RWPE2 (cell line): ENCODE measurements around the gene SPHKAP.

ENCODE experiments used
- ATAC-seq: fragments of 200-7000 bp; cut with Tn5 transposase; 3 replicates; pipeline ENCODE4 v1.9.1; 2021; ENCODE audit warnings: low read depth
- DNase-seq: peaks from one replicate; pipeline ENCODE4 v3.0.0-alpha.2; 2020; ENCODE audit warnings: low spot score
- H3K27ac ChIP-seq: fragments of 450-650 bp; 2 replicates; pipeline ENCODE4 v1.5.1; 2017; ENCODE audit warnings: mild to moderate bottlenecking; ENCODE audit not compliant: poor library complexity, severe bottlenecking
- H3K27me3 ChIP-seq: fragments of 250-450 bp; sonication (Bioruptor Pico); 2 replicates; pipeline ENCODE4 v1.5.1; 2021; ENCODE audit warnings: mild to moderate bottlenecking, moderate library complexity; ENCODE audit not compliant: insufficient read depth, poor library complexity, severe bottlenecking
- H3K36me3 ChIP-seq: fragments of 250-450 bp; sonication (Bioruptor Pico); 2 replicates; pipeline ENCODE4 v1.5.1; 2020; ENCODE audit warnings: low read depth, mild to moderate bottlenecking, moderate library complexity
- H3K4me1 ChIP-seq: fragments of 250-450 bp; sonication (Bioruptor Pico); 2 replicates; pipeline ENCODE4 v1.5.1; 2021; ENCODE audit warnings: mild to moderate bottlenecking, moderate library complexity; ENCODE audit not compliant: insufficient read depth, poor library complexity, severe bottlenecking
- H3K4me3 ChIP-seq: fragments of 250-450 bp; sonication (Bioruptor Pico); 2 replicates; pipeline ENCODE4 v1.5.1; 2021; ENCODE audit warnings: mild to moderate bottlenecking, moderate library complexity; ENCODE audit not compliant: severe bottlenecking
- H3K9me3 ChIP-seq: fragments of 250-450 bp; sonication (Bioruptor Pico); 2 replicates; pipeline ENCODE4 v1.5.1; 2021; ENCODE audit warnings: mild to moderate bottlenecking, moderate library complexity; ENCODE audit not compliant: severe bottlenecking
- TF ChIP-seq, protein P1 (sequence below): fragments of 450-650 bp; IDR thresholded peaks from one replicate; pipeline ENCODE4 v1.5.1; 2017; ENCODE audit warnings: mild to moderate bottlenecking, moderate library complexity; ENCODE audit not compliant: poor library complexity, severe bottlenecking

SPHKAP gene

GRCh38 chr2:228039752-228040534 is 141.5 kb downstream of the SPHKAP start:
- H3K36me3 ChIP-seq = no peaks in the 10 kb centered on the region
- H3K4me3 ChIP-seq = no peak overlapping the region
- no peak for DNase-seq
- H3K27me3 ChIP-seq = no peaks in the 10 kb centered on the region
- no peak; the same call in 2 of the 3 replicates for ATAC-seq
- no peak overlapping the region for H3K27ac ChIP-seq
- no peaks in the 10 kb centered on the region for H3K4me1 ChIP-seq
- TF ChIP-seq, protein P1, sequence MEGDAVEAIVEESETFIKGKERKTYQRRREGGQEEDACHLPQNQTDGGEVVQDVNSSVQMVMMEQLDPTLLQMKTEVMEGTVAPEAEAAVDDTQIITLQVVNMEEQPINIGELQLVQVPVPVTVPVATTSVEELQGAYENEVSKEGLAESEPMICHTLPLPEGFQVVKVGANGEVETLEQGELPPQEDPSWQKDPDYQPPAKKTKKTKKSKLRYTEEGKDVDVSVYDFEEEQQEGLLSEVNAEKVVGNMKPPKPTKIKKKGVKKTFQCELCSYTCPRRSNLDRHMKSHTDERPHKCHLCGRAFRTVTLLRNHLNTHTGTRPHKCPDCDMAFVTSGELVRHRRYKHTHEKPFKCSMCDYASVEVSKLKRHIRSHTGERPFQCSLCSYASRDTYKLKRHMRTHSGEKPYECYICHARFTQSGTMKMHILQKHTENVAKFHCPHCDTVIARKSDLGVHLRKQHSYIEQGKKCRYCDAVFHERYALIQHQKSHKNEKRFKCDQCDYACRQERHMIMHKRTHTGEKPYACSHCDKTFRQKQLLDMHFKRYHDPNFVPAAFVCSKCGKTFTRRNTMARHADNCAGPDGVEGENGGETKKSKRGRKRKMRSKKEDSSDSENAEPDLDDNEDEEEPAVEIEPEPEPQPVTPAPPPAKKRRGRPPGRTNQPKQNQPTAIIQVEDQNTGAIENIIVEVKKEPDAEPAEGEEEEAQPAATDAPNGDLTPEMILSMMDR = peak; percentile 83
- H3K9me3 ChIP-seq = no peaks in the 10 kb centered on the region

GRCh38 chr2:228038967-228039366 is 142.5 kb downstream of the SPHKAP start:
- Histone ChIP-seq H3K4me1 (no peaks in the 10 kb centered on the region), H3K27ac (no peak overlapping the region), H3K4me3 (no peak overlapping the region), H3K9me3 (no peaks in the 10 kb centered on the region), H3K36me3 (no peaks in the 10 kb centered on the region), H3K27me3 (no peaks in the 10 kb centered on the region)
- ATAC-seq (no peak), DNase-seq (no peak)
- TF ChIP-seq, protein P1 = no peak

DNA sequence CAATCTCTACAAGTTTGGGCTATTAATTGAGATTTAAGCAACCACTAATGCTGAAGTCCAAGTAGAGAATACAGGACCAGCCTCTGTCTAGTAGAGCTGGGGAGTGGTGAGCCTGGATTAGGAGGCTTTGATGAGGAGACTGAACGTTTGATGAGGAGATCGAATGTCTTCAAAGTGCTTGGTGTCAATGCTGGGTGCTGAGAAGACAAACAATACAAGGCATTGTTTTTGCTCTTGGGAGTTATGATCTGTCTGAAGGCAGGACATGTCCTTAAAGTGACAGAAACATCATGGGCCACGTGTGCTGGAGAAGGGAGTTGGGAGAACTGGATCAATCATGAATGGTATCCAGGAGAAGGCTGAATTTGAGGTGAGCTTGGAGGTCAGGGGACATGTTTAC is 143.6 kb downstream of the SPHKAP start:
- H3K27me3 ChIP-seq = no peaks in the 10 kb centered on the region
- ATAC-seq (no peak), DNase-seq (no peak)
- H3K36me3 ChIP-seq = no peaks in the 10 kb centered on the region
- TF ChIP-seq, protein P1 = no peak
- H3K27ac ChIP-seq = no peak overlapping the region
- no peaks in the 10 kb centered on the region for H3K9me3 ChIP-seq
- H3K4me3 ChIP-seq = no peak overlapping the region
- H3K4me1 ChIP-seq = no peaks in the 10 kb centered on the region

GRCh38 chr2:228023619-228024018 is 157.9 kb downstream of the SPHKAP start:
- Histone ChIP-seq H3K4me1 (no peaks in the 10 kb centered on the region), H3K36me3 (no peaks in the 10 kb centered on the region), H3K9me3 (no peaks in the 10 kb centered on the region), H3K27me3 (no peaks in the 10 kb centered on the region), H3K4me3 (no peak overlapping the region), H3K27ac (no peak overlapping the region)
- 0 out of 3 replicates have a peak, but pooled peaks have one; percentile 40 for ATAC-seq
- TF ChIP-seq, protein P1 = no peak
- no peak for DNase-seq

- no peak for DNase-seq
- ATAC-seq = no peak
- Histone ChIP-seq H3K36me3 (no peaks in the 10 kb centered on the region), H3K27me3 (no peaks in the 10 kb centered on the region), H3K27ac (no peak overlapping the region), H3K4me3 (no peak overlapping the region), H3K4me1 (no peaks in the 10 kb centered on the region), H3K9me3 (no peaks in the 10 kb centered on the region)
- TF ChIP-seq, protein P1 = no peak
Observed at GRCh38 chr2:228018311-228018710, 163.2 kb downstream of the SPHKAP start.
